NCI-H1694 (cell line): ENCODE measurements around the gene MCAT.
A peak's percentile ranks its signal among the peaks of the same experiment; 100 is the strongest.

Source experiments
- DNase-seq: peaks from one replicate; lab custom pipeline; 2025; lab: John Stamatoyannopoulos, UW

Gene MCAT

DNA sequence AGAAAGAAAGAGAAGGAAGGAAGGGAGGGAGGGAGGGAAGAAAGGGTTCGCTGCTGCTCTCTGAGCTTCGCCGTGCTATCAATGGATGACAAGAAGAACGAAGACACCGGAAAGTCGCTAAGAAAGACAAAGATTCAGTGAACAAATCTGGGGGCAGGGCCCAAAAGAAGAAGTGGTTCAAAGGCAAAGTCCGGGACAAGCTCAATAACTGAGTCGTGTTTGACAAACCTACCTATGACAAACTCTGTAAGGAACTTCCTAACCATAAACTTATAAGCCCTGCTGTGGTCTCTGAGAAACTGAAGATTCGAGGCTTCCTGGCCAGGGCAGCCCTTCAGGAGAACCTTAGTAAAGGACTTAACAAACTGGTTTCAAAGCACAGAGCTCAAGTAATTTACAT lies 51.1 kb downstream of the MCAT start:
- no peak for DNase-seq

DNA sequence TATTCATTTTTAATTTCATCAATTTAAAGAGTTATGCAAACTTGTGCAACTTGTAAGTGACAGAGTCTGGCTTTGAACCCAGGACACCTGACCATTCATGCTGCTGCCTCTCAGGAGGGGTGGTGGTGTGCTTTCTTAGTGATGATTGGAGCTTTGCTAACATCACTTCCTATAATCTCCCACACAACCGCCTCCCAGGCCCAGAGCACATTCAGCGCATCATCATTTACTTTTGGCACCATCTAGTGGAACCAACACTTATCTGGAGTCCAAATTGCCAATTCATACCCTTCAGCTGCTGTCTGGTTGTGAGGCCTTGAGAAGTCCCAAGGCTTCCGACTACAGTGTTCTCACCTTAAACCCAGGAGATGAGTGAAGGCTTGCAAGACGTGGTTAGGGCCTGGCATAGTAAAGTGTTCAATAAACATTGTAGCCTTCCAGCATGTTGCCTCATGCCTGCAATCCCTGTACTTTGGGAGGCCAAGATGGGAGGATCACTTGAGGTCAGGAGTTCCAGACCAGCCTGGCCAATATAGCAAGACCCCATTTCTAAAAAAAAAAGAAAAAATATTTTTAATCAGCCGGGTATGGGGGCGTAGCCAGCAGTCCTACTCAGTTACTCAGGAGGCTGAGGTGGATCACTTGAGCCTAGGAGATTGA lies 52.9 kb downstream of the MCAT start:
- DNase-seq = peak; percentile 91

DNA sequence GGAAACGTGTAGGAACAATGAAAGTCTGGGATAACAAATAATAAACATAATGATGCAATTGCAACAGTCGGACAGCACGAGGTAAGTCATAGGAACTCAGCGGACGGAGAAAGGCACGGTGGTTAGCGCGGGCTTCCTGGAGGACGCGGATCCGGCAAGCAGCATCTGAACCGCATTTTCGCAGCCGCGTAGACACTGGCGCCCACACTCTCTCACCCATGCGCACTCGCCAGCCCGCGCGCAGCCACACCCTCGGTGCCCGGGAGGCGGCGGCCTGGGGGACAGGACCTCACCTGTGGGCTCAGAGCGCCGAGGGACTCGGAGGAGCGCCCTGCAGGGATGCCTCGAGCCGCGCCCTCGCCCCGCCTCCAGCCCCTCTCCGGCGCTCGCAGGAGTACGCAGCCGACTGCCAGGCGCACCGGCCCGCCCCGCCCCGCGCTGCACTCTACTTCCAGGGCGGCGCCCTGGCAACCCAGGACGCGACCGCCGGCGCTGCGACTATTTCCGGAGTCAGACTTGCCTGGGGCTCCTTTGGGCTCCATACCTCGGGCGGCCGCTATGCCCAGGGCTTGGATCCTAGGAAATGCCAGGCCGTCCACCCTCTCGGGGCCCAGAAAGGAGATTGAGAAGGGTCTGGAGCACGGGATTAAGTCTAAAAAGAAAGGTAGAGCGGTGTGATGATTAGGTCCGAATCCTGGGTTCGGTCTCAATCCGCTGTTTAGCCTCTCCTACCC lies 54.0 kb downstream of the MCAT start, which contains the start of gene TTLL1:
Gene TTLL1 (minus strand): TSS at position 408 of the 734 bp plus-strand sequence. CDS start 13,805 bp downstream, outside the sequence.
- peak; percentile 61 for DNase-seq

DNA sequence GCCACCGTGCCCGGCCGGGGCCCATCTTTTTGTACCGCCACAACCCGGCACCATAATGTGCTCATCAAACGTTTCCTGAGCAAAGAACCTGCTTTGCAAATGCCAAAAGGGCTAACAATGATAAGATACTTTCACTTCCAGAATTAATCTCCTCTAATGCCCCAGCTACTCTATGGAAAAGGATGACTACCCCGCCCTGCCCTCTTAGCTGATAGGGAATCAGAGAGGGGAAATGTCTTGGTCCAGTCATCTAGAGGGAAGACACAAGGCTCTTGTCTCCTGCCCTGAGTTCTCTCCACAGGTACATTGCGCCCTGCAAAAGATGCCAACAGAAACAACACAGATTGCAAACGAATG lies 54.6 kb downstream of the MCAT start:
- no peak for DNase-seq

DNA sequence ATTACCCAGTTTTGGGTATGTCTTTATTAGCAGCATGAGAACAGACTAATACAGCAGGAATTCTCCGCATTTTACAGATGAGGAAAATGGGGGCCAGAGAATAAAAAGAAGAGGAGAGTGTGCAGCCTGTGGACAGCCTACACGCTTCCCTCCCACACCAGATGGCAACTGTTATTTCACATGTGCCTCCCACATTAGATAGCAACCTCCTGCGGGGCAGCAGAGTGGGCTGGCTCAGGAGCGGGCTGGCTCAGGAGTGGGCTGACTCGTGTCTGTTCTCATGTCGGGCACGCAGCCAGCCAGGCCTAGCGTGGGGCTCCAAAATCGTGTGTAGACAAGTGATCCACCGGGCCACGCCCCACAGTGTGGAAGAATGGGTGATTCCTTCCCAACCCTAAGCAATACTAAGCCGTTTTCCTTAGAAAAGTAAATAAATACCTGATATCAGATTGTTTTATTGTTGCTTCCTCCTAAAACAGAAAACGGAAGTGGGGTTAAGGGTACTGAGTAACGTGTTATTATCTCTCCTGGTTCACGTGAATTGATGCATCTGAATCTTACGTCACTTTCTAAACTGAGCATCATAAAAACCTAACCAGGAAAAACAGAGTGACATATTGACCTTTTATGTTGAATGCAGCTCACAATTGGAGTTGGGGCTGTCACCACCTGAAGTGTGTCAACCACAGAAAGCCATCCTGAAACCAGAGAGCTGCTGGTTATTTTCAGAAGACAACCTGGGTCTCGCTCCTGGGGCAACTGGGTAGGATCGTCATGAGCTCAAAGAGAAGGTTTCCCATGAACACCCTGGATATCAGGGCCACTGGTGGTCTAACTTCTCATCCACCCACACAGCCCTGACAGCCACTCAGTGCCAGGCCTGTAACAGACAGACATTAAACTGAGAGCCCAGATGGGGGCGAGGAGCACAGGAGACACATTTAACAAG lies 57.3 kb downstream of the MCAT start:
- DNase-seq = no peak
